Measurements from ENCODE around the gene SMG9.

DNA sequence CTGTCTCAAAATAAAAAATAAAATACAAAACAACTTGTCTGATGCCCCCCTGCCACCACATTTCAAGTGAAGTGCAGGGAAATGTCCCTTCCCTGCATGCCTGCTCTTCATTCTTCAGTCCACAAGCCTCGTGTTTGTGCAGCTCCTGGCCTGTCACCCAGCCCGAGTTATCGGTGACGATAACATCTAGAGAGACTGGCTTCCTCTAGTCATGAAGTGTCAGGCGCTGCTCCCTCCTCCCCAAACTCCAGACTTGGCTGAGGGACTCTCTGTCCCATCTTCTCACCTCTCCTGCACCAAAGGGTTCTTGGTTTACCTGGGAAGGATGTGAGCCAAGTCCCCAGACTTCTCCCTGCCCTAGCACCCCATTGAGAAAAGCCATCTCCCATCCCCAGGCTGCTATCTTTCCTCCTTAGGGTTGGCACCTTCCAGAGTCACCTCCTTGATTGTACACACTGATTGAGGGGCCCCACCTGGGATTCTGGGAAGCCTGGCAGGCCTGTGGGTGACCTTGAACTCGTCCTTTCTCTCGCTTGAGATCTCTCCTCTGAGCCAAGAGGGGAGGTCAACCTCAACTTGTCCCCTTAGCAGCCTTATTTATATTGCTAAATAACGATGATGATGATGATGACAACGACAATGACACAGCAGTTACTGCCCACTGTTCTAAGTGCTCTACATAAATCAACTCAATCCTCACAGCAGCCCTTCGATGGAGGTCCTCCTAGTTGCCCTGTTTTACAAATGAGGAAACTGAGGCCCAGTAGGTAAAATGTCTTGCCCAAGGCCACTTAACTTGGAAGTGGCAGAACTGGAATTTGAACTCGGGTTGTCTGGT lies 71.7 kb downstream of the SMG9 start:
- TF ChIP-seq, protein P1, sequence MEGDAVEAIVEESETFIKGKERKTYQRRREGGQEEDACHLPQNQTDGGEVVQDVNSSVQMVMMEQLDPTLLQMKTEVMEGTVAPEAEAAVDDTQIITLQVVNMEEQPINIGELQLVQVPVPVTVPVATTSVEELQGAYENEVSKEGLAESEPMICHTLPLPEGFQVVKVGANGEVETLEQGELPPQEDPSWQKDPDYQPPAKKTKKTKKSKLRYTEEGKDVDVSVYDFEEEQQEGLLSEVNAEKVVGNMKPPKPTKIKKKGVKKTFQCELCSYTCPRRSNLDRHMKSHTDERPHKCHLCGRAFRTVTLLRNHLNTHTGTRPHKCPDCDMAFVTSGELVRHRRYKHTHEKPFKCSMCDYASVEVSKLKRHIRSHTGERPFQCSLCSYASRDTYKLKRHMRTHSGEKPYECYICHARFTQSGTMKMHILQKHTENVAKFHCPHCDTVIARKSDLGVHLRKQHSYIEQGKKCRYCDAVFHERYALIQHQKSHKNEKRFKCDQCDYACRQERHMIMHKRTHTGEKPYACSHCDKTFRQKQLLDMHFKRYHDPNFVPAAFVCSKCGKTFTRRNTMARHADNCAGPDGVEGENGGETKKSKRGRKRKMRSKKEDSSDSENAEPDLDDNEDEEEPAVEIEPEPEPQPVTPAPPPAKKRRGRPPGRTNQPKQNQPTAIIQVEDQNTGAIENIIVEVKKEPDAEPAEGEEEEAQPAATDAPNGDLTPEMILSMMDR (IDR thresholded peaks at IDR 0.05) = no peak
- TF ChIP-seq EP300 (IDR thresholded peaks at IDR 0.05) (no peak), POLR2AphosphoS5 (IDR thresholded peaks at IDR 0.05) (no peak), POLR2A (IDR thresholded peaks at IDR 0.05) (no peak)
